ENCODE measurements around the gene ZNF850.
"Not testable (repeated sequence)": the region's sequence is repeated elsewhere in the genome, so short reads cannot be mapped to it uniquely, and the experiment has no call there.

ZNF850 gene

DNA sequence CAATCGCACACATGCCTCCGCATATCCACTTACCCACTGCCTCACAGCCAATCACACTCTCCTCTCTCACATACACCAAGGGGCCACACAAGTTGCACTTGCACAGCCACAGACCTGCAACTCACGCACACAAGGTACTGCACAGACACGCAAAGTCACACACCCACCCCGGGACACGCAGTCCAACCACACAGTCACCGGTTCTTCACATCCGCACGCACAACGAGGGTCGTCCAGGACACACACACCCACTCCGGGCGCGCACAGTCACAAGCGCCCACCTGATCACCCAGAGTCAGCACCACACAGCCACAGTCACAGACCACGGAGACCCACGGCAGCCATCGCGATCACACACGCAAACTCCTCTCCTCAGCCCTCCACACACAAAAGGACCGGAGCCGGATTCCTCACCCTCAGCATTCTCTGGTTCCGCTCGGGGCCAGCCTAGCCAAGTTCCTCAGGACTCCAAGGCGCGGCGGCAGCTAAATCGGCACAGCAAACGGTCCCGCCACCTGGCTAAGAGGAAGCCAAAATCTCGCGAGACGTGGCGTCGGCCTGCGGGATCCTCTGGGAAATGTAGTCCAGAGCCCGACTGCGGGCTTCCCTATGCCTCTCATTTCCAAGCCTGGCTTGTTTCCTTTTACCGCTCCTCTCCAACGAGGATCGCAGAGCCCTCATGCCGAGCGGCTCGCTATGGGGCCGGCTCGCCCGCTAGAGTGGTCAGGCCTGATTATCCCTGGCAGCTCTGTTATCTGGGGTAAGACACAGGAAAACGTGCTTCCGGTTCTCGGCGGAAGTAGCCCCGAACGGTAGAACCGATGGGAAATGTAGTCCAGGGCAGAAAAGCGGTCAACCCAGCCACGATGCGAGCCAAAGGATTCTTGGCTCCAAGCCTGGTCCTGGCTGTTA is at the start of gene ZNF850:
TSS of gene ZNF850 (minus strand) at position 497 of the 912 bp plus-strand sequence. CDS start 10,201 bp downstream, outside the sequence.
- DNase-seq: peak; percentile 94

DNA sequence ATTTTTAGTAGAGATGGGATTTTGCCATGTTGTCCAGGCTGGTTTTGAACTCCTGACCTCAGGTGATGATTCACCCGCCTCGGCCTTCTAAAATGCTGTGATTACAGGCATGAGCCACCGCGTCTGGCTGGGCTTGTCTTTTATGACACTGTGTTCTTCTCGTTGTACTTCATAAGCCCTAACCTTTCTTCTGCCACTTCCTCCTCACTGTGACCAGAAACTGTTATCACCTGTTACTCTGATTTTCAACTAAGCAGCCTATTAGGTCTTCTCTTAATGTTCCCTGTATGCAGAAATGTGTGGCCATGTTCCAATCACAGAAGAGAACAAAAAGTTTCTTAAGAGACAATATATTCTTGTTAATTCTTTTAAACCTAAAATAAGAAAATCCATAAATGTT is 49.2 kb upstream of the ZNF850 start:
- no peak for DNase-seq

DNA sequence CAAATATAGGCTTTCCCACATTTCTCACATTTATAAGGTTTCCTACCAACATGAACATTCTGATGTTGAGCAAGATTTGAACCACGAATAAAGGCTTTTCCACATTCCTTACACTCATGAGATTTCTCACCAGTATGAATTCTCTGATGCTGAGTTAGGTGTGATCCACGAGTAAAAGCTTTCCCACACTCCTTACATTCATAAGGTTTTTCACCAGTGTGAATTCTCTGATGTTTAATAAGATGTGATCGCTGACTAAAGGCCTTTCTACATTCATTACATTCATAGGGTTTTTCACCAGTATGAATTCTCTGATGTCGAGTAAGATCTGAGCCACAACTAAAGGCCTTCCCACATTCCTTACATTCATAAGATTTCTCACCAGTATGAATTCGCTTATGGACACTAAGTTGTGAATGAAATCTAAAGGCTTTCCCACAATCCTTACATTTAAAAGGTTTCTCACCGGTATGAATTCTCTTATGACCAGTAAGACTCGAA is 46.6 kb upstream of the ZNF850 start:
- DNase-seq: no peak

DNA sequence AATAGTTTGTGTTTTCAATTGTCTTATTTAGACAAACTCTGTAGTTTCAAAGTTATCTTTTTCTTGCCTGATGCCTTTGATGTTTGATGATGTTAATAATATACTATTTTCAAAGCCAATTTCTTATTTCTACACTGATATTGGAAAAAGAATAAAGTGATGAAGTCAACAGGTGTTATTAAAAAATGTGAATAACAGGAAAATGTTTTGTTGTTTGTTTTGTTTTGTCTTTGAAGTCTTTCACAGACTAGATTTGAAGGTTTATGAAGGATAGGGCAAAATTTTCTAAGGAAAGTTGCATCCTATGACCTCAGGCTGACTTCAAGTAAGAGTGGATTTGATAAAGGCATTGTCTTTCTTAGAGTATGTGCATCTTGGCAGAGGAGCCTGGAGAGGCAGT is 34.4 kb upstream of the ZNF850 start:
- no peak for DNase-seq

DNA sequence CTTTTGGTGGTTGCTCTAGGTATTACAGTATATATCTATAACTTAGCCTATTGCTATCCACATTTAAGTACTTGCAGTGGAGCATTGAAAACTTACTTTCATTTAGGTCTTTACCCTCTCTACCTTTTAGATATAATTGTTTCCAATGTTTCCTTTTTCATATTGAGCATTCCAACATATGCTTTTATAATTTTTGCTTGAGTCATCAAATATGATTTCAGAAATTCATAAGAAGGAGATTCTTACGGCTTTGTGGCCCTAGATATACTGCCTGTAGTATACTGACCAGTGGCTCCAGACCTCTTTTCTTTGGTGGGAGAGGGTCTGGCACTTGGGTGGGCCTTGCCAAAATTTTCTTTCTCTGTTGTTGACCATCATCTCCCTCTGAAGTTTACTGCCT is 32.8 kb upstream of the ZNF850 start:
- no peak for DNase-seq

DNA sequence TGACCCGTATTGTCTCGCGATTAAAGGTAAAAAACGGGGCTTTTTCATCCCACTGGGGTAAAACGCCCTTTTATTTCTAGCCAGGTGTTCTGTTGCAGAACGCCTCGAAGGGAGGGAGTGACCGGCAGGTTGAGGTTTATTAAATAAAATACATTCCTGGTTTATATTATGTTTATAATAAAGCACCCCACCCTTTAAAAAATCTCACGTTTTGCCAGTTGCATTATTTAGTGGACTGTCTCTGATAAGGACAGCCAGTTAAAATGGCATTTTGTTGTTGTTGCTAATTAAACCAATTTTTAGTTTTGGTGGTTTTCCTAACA is 25.1 kb upstream of the ZNF850 start:
- DNase-seq: no peak

DNA sequence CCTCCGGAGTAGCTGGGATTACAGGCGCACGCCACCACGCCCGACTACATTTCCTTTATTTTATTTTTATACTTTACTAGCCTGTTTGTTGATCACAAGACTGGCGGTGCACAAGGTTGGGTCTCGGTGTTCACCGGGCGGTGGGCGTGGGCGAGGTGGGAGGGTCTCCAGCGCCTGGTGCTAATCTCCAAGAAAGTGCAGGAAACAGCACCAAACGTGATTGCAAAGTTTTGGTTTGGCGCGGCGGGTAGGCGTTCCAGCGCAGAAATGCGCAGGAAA is 24.0 kb upstream of the ZNF850 start:
- no peak for DNase-seq

DNA sequence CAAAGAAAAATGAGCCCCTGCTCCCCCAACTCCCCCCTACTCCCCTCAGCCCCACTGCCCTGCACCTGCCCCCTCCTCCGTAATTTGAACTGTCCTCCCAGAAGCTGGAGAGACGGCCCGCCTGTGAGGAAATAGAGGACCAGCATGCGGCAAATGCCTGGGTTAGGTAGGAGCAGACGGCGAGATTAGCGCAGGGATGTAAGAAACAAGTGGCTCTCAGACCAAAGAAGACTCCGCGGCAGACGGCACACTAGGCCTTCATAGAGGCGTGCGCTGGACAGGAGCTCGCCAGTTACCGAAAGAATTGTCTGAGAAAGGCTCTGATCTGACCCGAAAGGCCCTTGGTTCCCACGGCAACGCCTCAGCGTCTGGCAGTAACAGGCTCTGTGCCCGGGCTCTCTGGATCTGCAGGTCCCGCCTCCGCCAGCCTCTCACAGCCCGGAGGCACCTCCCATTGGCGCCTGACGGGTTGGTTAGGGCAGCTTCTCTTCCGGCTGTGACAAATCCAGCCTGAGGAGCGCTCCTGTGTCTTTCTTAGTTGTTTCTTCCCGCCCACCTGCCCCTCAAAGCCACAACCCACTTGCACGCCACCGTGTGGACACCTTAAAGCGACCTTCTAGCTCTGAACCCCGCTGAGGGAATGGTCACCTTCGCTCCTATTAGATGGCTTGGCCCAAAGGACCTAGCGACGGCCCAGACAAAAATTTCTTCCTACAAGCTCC is 19.0 kb upstream of the ZNF850 start:
- DNase-seq: peak; percentile 19

DNA sequence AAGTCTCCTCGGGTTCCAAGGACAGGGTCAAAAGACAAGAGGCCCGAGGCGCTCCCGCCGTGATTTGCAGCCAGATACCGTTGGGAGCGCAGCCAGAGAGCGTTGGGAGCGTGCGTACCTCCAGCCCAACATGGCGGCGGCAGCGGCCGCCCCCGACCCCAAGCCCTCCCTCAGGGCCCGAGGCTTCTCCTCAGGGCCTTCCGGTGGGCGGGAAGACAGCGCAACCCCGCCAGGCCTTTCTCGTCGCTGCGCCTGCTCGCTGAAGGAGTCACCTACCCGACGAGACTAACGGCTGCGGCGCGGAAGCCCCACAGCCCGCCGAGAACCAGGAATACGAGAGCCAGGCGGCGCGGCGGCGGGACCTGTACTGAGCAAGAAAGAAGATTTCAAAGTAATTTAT is 3.2 kb upstream of the ZNF850 start:
- DNase-seq: no peak

DNA sequence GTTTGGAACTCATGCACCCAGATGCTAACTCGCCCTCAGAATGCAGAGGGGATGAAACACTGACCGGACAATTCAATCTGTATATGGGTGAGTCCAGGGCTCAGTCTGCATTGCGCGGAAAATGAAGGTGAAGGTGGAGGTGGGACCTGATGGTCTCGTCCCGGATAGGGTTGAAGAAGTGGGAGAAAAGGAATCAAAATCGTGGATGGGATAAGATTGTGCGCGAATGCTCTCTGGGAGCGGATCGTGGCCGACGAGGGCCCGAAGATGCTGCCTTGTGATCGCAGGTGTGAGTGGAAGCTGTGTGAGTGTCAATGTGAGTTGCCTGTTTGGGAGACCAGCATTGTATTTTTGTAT is 594 bp upstream of the ZNF850 start:
- DNase-seq: no peak

DNA sequence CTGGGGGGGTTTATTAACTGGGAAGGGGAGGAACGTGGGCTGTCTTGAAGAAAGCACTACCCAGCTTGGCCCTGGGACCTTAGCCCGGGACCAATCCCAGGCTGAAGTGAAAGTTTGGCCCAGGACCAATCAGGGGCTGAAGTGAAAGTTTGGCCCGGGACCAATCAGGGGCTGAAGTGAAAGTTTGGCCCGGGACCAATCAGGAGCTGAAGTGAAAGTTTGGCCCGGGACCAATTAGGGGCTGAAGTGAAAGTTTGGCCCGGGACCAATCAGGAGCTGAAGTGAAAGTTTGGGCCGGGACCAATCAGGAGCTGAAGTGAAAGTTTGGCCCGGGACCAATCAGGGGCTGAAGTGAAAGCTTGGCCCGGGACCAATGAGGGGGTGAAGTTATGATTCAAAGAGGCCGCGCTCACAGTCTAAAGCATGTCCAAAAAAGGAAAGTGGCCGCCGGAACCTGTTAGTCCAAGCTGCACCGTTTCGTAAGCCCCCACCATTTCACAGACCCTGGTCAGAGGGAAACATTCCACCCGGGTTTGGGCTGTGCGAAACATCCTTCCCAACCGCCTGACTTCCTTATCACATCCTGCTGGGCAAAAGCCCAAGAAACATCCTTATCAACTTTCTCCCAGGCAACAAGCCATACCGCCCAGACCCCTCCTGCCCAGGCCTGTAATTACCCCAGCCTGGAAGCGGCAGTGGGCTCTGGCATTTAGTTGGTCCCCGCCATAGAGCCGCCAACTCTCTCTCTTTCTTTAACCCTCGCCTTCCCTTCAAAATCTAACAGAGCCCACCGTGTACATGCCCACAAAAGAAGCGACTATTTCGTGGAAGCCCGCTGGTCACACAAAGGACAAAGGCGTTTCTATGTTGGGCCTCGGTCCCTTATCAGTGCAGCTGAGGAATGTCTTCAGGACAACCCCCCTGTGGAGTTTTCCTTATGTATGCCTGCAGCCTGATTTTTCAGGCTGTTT is 1.1 kb downstream of the ZNF850 start:
- peak; percentile 43 for DNase-seq

DNA sequence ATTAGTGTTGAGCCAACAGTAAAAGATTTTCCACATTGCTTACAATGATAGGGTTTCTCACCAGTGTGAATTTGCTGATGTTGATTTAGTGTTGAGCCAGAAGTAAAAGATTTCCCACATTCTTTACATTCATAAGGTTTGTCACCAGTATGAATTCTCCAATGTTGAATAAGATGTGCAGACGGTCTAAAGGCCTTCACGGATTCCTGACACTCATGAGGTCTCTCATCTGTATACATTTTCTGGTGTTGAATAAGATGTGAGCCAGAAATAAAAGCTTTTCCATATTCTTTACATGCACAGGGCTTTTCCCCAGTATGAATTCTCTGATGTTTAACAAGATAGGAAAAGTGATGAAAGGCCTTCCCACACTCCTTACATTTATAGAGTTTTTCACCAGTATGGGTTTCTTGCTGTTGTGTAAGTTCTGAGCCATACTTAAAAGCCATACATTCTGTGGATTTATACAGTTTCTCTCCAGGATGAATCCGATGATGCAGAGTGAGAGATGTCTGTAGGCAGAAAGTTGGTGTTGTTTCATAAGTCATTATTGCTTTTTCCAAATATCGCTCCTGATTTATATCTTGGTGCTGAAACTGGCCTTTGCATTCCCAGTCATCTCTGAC is 22.4 kb downstream of the ZNF850 start:
- no peak for DNase-seq

DNA sequence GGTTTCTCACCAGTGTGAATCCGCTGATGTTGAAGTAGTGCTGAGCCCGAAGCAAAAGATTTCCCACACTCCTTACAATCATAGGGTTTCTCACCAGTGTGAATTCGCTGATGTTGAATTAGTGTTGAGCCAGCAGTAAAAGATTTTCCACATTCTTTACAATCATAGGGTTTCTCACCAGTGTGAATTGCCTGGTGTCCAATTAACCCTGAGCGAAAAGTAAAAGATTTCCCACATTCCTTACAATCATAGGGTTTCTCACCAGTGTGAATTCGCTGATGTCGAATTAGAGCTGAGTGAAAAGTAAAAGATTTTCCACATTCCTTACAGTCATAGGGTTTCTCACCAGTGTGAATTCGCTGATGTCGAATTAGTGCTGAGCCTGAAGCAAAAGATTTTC is 23.0 kb downstream of the ZNF850 start:
- not testable (repeated sequence) for DNase-seq

DNA sequence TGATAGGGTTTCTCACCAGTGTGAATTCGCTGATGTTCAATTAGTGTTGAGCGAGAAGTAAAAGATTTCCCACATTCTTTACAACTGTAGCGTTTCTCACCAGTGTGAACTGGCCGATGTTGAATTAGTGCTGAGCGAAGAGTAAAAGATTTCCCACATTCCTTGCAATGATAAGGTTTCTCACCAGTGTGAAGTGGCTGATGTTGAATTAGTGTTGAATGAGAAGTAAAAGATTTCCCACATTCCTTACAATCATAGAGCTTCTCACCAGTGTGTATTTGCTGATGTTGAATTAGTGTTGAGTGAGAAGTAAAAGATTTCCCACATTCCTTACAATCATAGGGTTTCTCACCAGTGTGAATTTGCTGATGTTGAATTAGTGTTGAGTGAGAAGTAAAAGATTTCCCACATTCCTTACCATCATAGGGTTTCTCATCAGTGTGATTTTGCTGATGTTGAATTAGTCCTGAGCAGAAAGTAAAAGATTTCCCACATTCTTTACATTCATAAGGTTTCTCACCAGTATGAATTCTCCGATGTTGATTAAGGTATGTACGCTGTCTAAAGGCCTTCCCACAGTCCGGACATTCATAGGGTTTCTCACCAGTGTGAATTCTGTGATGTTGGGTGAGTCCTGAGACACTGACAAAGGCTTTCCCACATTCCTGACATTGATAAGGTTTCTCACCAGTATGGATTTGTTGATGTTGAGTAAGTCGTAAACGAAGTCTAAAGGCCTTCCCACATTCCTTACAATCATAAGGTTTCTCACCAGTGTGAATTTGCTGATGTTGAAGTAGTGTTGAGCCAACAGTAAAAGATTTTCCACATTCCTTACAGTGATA is 24.0 kb downstream of the ZNF850 start:
- no peak for DNase-seq

DNA sequence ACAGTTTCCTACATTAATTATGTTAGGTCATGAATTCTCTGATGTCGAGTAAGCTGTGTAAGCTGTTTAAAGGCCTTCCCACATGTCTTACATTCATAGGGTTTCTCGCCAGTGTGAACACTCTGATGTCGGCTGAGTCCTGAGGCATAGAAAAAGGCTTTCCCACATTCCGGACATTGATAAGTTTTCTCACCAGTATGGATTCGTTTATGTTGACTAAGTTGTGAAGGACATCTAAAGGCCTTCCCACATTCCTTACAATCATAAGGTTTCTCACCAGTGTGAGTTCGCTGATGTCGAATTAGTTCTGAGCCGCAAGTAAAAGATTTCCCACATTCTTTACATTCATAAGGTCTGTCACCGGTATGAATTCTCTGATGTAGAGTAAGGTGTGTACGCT is 24.9 kb downstream of the ZNF850 start:
- DNase-seq: no peak

DNA sequence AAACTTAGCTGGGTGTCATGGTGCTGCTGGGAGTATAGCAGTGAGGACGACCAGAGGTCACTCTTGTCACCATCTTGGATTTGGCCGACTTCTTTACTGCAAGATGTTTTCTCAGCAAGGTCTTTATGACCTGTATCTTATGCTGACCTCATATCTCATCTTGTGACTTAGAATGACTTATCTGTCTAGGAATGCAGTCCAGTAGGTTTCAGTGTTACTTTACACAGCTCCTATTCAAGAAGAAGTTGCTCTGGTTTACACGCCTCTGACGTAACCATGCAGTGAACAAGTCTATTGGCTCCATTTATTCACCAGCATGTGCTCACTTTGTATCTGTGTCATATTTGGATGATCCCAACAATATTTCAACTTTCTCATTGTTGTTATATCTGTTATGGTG is 26.7 kb downstream of the ZNF850 start:
- DNase-seq: no peak

DNA sequence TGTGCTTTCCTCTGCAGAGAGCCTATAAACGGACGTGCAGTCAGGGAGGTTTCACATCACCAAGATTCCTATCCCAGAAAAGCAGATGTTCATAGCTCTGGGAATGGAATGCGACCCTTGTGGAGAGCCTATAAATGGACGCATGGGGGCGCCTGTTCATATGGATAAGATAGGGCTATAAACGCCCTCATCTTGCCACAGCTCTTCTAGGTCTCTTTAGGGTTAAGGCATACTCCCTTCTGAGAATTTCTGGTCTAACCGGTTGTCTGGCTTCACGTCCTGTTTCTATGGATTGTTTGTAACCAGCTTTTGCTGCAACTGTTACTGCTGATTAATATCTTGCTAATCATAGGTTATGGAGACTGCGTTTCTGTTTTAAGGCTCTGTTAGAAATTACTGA is 36.4 kb downstream of the ZNF850 start:
- DNase-seq: not testable (repeated sequence)

DNA sequence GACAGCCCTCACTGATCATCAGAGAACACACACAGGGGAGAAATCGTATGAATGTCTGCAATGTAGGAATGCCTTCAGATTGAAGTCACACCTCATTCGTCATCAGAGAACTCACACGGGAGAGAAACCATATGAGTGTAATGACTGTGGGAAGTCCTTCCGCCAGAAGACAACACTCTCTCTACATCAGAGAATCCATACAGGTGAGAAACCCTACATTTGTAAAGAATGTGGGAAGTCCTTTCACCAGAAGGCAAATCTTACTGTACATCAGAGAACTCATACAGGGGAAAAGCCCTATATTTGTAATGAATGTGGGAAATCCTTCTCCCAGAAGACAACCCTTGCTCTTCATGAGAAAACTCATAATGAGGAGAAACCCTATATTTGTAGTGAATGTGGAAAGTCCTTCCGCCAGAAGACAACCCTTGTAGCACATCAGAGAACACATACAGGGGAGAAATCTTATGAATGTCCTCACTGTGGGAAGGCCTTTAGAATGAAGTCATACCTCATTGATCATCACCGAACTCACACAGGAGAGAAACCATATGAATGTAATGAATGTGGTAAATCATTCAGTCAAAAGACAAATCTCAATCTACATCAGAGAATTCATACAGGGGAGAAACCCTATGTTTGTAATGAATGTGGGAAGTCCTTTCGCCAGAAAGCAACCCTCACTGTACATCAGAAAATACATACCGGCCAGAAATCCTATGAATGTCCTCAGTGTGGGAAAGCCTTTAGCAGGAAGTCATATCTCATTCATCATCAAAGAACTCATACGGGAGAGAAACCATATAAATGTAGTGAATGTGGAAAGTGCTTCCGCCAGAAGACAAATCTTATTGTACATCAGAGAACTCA is 52.7 kb downstream of the ZNF850 start:
- no peak for DNase-seq

DNA sequence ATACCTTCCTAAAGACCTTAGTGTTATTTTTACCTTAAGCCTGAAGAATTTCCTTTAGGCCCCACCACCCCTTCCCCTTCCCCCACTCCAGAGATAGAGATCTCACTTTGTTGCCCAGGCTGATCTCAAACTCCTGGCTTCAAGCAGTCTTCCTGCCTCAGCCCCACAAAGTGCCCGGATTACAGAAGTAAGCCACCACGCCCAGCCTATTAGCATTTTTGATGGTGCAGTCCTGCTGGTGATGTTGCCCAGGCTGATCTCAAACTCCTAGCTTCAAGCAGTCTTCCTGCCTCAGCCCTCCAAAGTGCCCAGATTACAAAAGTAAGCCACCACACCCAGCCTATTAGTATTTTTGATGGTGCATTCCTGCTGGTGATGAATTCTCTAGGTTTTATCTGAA is 63.2 kb downstream of the ZNF850 start:
- DNase-seq: no peak

DNA sequence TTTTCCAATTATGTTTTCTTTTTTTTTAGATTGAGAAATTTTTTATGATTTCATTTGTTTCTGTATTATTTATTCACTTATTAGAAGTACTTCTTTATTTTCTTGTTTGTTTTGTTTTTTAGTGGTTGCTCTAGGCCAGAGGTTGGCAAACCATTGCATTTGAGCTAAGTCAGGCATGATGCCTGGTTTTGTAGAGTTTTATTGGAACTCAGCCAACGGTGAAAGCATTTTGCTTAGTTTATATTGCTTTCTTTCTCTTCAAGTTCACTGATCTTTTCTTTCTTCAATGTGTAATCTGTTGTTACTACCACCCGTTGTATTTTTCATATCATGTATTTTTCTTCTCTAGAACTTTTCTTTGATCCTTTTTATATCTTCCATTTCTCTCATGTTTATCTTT is 65.5 kb downstream of the ZNF850 start:
- DNase-seq: no peak

DNA sequence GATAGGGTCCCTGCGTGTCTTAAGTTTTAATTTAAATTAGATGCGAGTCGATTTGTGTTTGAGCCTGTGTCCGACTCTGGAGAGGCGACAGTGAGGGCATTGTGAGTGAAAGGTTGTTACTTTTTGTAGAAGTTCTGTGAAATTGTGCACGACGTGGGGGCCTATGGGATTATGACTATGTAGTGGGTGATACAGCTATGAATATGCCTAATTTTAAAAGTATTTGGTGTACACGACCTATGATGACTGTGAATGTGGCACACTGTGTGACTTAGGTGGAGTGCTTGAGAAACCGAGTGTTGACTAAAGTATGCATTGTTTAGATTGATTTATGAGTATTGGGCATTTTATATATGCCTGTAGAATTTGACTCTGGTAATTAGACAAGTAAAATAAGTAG is 84.5 kb downstream of the ZNF850 start:
- no peak for DNase-seq

All from CD4-positive, alpha-beta T cell treated with Interleukin-12 subunit alpha and Interleukin-12 subunit beta, for 1 hour (primary cell).